GM12872 (cell line): ENCODE data around the gene OR52N4.

ENCODE experiments used
- TF ChIP-seq, protein P1 (sequence below): IDR thresholded peaks from 3 replicates; pipeline ENCODE4 v1.5.1; 2011; ENCODE audit warnings: low read depth, mild to moderate bottlenecking, low read length, moderate library complexity; ENCODE audit not compliant: insufficient read depth

The OR52N4 gene

DNA sequence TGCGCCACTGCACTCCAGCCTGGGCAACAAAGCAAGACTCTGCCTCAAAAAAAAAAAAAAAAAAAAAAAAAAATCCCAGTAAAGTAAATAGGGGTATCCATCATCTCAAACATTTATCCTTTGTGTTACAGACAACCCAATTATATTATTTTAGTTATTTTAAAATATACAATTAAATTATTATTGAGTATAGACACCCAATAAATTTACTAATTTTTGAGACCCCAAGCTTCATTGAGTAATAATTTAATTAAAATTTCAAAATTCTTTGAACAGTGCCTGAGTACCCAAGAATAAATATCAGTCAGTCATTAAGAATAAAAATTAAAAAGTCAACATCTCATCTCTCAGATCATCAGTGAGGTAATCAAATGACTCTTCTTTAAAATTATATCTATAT lies at the start of gene OR52N4:
OR52N4 (plus strand) TSS at position 301 of the 400 bp plus-strand sequence. CDS start 498 bp downstream, outside the sequence.
- TF ChIP-seq, protein P1, sequence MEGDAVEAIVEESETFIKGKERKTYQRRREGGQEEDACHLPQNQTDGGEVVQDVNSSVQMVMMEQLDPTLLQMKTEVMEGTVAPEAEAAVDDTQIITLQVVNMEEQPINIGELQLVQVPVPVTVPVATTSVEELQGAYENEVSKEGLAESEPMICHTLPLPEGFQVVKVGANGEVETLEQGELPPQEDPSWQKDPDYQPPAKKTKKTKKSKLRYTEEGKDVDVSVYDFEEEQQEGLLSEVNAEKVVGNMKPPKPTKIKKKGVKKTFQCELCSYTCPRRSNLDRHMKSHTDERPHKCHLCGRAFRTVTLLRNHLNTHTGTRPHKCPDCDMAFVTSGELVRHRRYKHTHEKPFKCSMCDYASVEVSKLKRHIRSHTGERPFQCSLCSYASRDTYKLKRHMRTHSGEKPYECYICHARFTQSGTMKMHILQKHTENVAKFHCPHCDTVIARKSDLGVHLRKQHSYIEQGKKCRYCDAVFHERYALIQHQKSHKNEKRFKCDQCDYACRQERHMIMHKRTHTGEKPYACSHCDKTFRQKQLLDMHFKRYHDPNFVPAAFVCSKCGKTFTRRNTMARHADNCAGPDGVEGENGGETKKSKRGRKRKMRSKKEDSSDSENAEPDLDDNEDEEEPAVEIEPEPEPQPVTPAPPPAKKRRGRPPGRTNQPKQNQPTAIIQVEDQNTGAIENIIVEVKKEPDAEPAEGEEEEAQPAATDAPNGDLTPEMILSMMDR = no peak

DNA sequence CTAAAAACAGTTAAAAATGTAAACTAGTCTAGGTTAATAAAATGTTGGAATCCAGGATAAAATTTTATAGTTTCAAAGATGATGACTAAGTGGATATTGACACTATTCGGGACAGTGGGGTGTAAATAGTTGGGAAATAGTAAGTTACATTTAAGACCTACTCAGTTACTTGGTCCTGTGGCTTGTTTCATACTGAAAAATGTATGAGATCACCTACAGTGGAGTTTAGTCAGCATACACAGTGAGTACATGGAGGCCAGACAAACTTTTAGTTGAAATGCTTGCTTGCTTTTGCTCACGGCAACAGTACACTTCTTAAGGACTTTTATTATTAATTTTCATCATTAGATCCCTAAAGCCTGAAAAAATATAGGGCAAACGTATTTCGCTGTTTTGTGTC lies 48.4 kb upstream of the OR52N4 start:
- TF ChIP-seq, protein P1 = no peak

DNA sequence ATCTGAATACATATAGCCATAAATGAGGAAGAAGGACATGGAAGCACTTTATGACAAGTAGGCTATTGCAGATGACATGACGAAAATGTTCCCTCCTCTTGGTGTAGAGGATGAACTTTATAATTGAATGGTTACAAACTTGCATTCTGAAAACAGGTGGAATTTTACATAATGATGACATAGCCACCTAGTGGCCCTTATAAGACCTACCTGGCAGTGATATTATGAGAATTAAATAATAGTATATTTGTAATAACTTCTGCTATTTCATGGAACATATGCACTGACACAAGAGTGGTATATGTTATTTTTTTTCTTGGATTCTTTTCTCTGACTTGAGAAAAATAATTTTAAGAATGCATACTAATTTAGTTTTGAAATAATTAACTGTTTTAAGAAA lies 41.5 kb upstream of the OR52N4 start:
- TF ChIP-seq, protein P1 = peak; percentile 31; the same call in 1 of the 3 replicates

DNA sequence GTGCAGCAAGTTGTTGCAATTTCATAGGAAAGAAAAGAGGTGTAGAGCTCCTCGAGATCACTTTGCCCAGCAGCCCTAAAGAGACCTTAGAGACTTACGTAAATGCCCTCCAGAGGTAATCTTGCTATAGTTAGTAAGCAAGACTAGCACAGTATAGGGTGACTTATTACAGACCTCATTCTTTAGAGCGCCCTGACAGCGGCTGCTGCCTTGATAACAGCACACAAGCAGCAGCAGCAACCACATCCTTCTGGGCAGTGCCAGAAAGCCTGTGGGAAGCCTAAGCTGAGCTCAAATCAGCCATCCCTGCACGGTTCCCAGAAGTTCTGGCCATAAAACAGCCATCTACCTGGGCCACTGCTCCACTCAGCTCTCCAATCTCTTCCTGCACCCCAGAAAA lies 40.3 kb upstream of the OR52N4 start:
- TF ChIP-seq, protein P1 = no peak

DNA sequence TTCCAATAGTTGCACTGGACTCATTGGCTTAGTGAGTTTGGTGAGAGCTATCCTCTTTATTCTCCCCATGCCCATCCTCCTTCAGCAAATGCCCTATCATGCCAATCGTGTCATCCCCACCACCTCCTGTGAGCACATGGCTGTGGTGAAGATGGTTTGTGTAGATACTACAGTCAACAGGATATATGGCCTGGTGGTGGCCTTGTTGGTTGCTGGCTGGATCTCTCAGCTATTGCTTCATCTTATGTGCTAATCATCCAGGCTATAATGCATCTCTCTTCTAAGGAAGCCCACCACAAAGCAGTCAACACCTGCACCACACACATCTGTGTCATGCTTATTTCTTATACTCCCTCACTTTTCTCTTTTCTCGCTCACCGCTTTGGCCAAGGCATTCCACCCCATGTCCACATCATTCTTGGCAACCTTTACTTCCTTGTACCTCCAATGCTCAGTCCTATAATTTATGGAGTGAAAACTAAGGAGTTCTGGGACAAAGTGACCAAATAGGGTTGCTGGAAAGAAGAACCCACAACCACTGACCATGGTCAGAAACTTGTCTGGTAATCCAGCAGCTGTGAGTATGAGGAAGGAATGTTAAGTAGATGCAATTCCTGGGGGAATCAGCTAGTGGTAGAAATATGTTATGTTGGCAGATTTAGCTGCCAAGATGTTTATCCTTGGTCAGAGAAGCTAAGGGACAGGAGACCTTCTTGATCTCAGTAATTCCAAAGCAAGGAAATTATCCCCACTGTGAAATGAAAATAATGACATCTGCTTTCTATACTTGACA lies 34.1 kb upstream of the OR52N4 start:
- TF ChIP-seq, protein P1 = no peak

DNA sequence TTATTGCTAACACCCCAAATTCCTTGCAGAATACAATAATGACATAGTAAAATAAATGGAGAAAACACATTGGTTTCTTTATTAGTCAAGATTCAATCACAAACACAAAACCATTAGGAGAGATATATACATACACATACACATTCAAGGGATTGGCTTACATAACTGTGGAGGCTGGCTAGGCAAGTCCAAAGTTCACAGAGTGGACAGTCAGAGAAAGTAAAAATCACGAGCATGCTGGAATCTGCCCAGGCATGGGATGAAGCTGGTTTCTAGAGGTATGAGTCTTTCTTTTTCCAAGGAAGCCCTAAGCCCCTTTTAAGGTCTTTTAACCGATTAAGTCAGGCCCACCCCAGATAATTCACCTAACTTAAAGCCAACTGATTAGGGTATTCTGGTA lies 31.4 kb upstream of the OR52N4 start:
- TF ChIP-seq, protein P1 = no peak

DNA sequence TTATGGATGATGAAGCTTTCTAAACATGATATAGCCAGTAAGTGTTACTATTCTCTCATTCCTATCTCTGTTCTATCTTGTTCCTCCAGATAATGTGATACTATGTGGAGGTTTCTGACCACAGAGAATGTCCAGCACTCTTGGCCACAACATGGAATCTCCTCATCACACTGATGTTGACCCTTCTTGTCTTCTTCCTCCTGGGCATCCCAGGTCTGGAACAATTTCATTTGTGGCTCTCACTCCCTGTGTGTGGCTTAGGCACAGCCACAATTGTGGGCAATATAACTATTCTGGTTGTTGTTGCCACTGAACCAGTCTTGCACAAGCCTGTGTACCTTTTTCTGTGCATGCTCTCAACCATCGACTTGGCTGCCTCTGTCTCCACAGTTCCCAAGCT lies 27.7 kb upstream of the OR52N4 start:
- TF ChIP-seq, protein P1 = no peak
